ENCODE results near the gene OCA2. TPM values are rescaled to one million over a fixed set of nuclear protein-coding genes. Genes with fewer than 3 reads are reported as not detected.

The OCA2 gene
- total and polyA plus RNA-seq, 2 experiments from 2014 or later: 0.49 to 0.63 TPM

DNA sequence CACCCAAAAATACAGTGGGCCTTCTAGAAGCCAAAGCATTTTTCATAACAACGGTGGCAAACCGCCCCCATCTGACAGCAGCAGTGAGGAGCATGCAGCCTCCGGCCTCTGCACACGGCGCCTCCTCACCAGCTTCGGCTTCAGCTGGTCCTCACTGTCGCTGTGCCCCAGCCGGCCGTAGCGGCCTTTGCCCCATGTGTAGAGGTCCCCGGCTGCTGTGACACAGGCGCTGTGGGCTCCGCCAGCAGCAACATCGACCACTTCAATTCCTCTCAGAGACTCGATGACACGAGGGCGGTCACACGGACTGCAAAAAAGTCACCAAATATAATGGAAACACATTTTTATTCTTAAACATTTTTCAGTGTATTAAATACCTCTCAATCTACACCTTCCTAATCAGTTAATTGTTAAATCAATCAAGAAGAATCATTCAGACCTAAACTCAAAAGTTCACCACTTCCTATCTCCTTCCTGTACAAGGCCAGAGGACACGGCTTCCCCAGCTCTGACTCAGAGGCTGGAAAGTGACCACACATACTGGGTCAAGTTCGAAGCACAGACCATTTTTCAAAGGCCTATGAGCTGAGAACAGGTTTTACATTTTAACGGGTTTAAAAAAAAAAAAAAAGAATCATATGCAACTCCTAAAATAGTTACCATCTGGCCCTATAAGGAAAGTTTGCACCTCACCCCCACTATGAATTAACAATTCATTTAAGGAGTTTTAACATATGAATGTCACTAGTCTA, 33.6 kb upstream of the OCA2 start:
- DNase-seq (ENCODE audit: low read depth in 1 of 2, low spot score in 1 of 2): peak in 1 of 2 donors; percentile 36
- Histone ChIP-seq H3K4me1 (ENCODE audit: low read depth) (no peaks in the 10 kb centered on the region), H3K4me3 (no peak overlapping the region), H3K9me3 (ENCODE audit: low read depth) (no peaks in the 10 kb centered on the region), H3K27ac (no peak overlapping the region), H3K36me3 (peaks cover 22% of the 10 kb centered on the region), H3K27me3 (no peaks in the 10 kb centered on the region)
- TF ChIP-seq, protein P1, sequence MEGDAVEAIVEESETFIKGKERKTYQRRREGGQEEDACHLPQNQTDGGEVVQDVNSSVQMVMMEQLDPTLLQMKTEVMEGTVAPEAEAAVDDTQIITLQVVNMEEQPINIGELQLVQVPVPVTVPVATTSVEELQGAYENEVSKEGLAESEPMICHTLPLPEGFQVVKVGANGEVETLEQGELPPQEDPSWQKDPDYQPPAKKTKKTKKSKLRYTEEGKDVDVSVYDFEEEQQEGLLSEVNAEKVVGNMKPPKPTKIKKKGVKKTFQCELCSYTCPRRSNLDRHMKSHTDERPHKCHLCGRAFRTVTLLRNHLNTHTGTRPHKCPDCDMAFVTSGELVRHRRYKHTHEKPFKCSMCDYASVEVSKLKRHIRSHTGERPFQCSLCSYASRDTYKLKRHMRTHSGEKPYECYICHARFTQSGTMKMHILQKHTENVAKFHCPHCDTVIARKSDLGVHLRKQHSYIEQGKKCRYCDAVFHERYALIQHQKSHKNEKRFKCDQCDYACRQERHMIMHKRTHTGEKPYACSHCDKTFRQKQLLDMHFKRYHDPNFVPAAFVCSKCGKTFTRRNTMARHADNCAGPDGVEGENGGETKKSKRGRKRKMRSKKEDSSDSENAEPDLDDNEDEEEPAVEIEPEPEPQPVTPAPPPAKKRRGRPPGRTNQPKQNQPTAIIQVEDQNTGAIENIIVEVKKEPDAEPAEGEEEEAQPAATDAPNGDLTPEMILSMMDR (IDR thresholded peaks at IDR 0.05; ENCODE audit: low read depth, low read length): no peak

DNA sequence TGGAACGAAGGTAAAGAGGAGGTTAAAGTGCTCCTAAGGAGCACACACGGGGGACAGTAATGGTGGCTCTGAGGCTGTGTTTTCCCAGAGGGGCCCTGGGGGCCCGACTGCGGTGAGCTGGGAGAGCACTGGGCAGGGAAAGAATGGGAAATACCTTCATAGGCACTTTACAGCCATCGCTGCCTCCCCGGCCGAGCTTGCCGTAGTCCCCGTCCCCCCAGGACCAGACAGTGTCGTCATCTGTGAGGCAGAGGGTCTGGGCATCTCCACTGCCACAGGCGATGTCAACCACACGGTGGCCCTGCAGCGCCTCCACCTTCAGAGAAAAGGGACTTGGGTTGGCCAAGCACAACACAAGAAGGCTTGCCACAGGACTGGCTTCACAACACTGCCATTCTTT, 32.8 kb upstream of the OCA2 start:
- no peak overlapping the region for H3K4me3 ChIP-seq
- H3K27ac ChIP-seq: no peak overlapping the region
- no peak for DNase-seq (ENCODE audit: low read depth in 1 of 2, low spot score in 1 of 2)
- TF ChIP-seq, protein P1 (IDR thresholded peaks at IDR 0.05; ENCODE audit: low read depth, low read length): no peak
- peaks cover 25% of the 10 kb centered on the region for H3K36me3 ChIP-seq
- no peaks in the 10 kb centered on the region for H3K9me3 ChIP-seq (ENCODE audit: low read depth)
- H3K4me1 ChIP-seq (ENCODE audit: low read depth): no peaks in the 10 kb centered on the region
- no peaks in the 10 kb centered on the region for H3K27me3 ChIP-seq

DNA sequence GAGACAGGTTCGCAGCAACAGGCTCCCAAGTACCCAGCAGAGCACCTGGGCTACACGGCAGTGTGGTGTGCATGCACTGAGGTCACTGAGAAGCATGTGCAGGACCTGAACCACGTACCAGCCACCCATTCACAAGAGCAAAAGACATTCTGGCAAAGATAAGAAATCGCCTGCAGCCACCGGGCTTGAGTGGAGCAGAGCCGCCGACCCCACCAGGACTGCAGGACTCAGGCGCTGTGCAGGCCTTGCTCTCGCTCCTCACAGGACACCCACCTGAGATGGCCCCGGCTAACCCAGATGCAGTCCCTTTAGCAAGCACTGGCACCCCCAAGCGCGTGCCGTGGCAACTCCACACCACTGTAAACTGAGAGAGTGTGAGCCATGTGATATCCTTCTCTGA, 32.3 kb upstream of the OCA2 start:
- no peak for DNase-seq (ENCODE audit: low read depth in 1 of 2, low spot score in 1 of 2)
- H3K9me3 ChIP-seq (ENCODE audit: low read depth): no peaks in the 10 kb centered on the region
- H3K4me1 ChIP-seq (ENCODE audit: low read depth): no peaks in the 10 kb centered on the region
- H3K27ac ChIP-seq: no peak overlapping the region
- H3K27me3 ChIP-seq: no peaks in the 10 kb centered on the region
- no peak overlapping the region for H3K4me3 ChIP-seq
- H3K36me3 ChIP-seq: peaks cover 25% of the 10 kb centered on the region
- TF ChIP-seq, protein P1 (IDR thresholded peaks at IDR 0.05; ENCODE audit: low read depth, low read length): no peak

DNA sequence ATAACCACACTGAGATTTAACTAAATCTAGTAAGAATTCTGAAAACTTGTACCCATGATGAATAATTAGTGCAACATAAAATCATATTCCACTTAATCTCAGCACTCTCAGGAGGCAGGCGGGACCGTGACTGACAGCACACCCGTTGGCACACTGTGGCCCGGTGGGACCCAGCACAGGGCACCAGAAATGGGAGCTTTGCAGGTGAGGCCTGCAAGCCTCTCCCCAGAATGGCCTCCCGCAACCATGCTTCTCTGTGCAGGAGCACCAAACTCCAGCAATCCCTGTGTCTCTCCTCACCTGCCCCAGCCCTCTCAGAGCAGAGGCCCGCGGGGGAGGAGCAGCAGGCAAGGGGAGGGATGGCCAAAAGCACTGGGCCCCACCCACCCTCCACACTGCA, 31.5 kb upstream of the OCA2 start:
- Histone ChIP-seq H3K4me3 (no peak overlapping the region), H3K9me3 (ENCODE audit: low read depth) (no peaks in the 10 kb centered on the region), H3K27ac (no peak overlapping the region), H3K36me3 (peaks cover 25% of the 10 kb centered on the region), H3K27me3 (no peaks in the 10 kb centered on the region), H3K4me1 (ENCODE audit: low read depth) (no peaks in the 10 kb centered on the region)
- TF ChIP-seq, protein P1 (IDR thresholded peaks at IDR 0.05; ENCODE audit: low read depth, low read length): no peak
- DNase-seq (ENCODE audit: low read depth in 1 of 2, low spot score in 1 of 2): no peak

DNA sequence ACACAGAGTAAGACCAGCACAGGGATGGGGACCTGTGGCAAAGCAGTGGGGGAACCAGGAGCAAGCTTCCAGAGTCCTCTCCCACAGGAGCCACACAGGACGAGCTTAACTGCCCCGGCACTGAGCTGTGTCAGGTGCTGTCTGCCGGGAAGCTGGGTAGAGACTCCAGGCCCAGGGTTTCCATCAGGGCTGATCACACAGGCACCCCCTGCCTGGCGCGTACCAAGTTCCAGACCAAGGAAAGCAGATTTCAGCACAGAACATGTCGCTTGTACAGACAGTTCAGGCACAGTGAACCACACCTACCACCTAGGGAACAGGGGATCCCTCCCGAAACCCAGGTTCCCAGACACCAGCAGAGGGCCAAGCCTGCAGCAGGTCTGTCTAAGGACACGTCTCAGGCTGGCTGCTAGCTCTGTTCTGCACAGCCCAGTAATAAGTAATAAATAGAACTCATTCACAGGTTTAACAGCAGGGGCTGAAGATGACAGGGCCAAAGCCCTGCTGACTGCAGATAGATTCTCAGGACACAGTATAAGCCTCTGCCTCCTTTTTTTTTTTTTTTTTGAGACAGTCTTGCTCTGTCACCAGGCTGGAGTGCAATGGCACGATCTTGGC, 30.2 kb upstream of the OCA2 start:
- peaks cover 25% of the 10 kb centered on the region for H3K36me3 ChIP-seq
- no peaks in the 10 kb centered on the region for H3K4me1 ChIP-seq (ENCODE audit: low read depth)
- DNase-seq (ENCODE audit: low read depth in 1 of 2, low spot score in 1 of 2): no peak
- no peaks in the 10 kb centered on the region for H3K27me3 ChIP-seq
- TF ChIP-seq, protein P1 (IDR thresholded peaks at IDR 0.05; ENCODE audit: low read depth, low read length): no peak
- H3K4me3 ChIP-seq: no peak overlapping the region
- no peaks in the 10 kb centered on the region for H3K9me3 ChIP-seq (ENCODE audit: low read depth)
- H3K27ac ChIP-seq: no peak overlapping the region

All from cardiac muscle cell (in vitro differentiated cells and primary cell).